HCT116 (cell line): Measurements from ENCODE around the gene MOCS1. TPM values are rescaled to one million over a fixed set of nuclear protein-coding genes. Genes with fewer than 3 reads are reported as not detected.

Experiments used
- ATAC-seq: fragments of 200-7000 bp; cut with Tn5 transposase; 2 replicates; pipeline ENCODE4 v1.9.1; 2020; ENCODE audit warnings: mild to moderate bottlenecking, moderate library complexity
- BruUV-seq: library from RNA; stranded (reverse); fragments of 400-500 nt; replicated peaks from 2 replicates; lab custom pipeline; 2021; lab: Mats Ljungman, UMichigan
- CTCF ChIA-PET: fragments of 300-600 bp; sonication (Branson Sonifier 250); formaldehyde crosslinking; loops from one replicate; lab custom pipeline; 2021; ENCODE audit warnings: antibody characterized with exemption; lab: Charles Lee
- POLR2A ChIA-PET: fragments of 300-600, 350-600 bp; sonication (Branson Sonifier 250); formaldehyde crosslinking; loops from one replicate; lab custom pipeline; 2021; ENCODE audit warnings: antibody characterized with exemption; lab: Charles Lee
- RAD21 ChIA-PET, 2 experiments: fragments of 300-600 bp; sonication (Branson Sonifier 250); formaldehyde crosslinking; loops; one replicate each; lab custom pipeline; 2023; ENCODE audit warnings: low total read pairs in 2 of 2; ENCODE audit not compliant: uncharacterized antibody in 2 of 2, unreplicated experiment in 2 of 2, low non-redundant PET in 1 of 2; lab: Charles Lee
- DNase-seq: peaks from one replicate; pipeline ENCODE4 v3.0.0-alpha.2; 2010; ENCODE audit warnings: low read depth, low spot score
- H2AFZ ChIP-seq: fragments of 200-600 bp; shearing (Covaris generic), sonication (generic); 2 replicates; pipeline ENCODE4 v1.6.1; 2017; ENCODE audit warnings: low read depth, mixed run types, mixed read lengths, antibody characterized with exemption, low read length; ENCODE audit not compliant: poor library complexity, severe bottlenecking
- H3K27ac ChIP-seq: 2 replicates; pipeline ENCODE4 v1.5.1; 2012; ENCODE audit warnings: low read depth, low read length
- H3K27me3 ChIP-seq: fragments of 200-600 bp; sonication (generic); 2 replicates; pipeline ENCODE4 v1.6.1; 2016; ENCODE audit warnings: mixed run types, low read length, mixed read lengths; ENCODE audit not compliant: insufficient read depth
- H3K36me3 ChIP-seq, 2 experiments: fragments of 200-500 bp in 1 of 2; fragments of 200-600 bp in 1 of 2; sonication (Bioruptor generic) in 1 of 2; sonication (generic) in 1 of 2; 2 replicates each; pipeline versions ENCODE4 v1.5.1 to v1.6.1; 2014 to 2016; ENCODE audit warnings: low read length in 2 of 2, inconsistent platforms in 1 of 2, mixed read lengths in 1 of 2, mixed run types in 1 of 2; ENCODE audit not compliant: insufficient read depth in 2 of 2, control insufficient read depth in 1 of 2
- H3K4me1 ChIP-seq, 2 experiments: fragments of 200-600 bp in 1 of 2; sonication (generic) in 1 of 2; 2 replicates each; pipeline versions ENCODE4 v1.5.1 to v1.6.1; 2012 to 2017; ENCODE audit warnings: low read length in 2 of 2, inconsistent platforms in 1 of 2, mild to moderate bottlenecking in 1 of 2, mixed read lengths in 1 of 2, mixed run types in 1 of 2, moderate library complexity in 1 of 2; ENCODE audit not compliant: insufficient read depth in 2 of 2, control insufficient read depth in 1 of 2
- H3K4me2 ChIP-seq: fragments of 200-600 bp; sonication (generic); 2 replicates; pipeline ENCODE4 v1.6.1; 2017; ENCODE audit warnings: mixed run types, low read length, mixed read lengths
- H3K4me3 ChIP-seq, 2 experiments: fragments of 200-600 bp in 1 of 2; sonication (generic) in 1 of 2; replicated peaks in 1 of 2; 2 replicates each; pipeline ENCODE4 v1.5.1; 2011 to 2016; ENCODE audit warnings: low read length in 2 of 2, control low read depth in 1 of 2, low read depth in 1 of 2, mild to moderate bottlenecking in 1 of 2, mixed read lengths in 1 of 2, mixed run types in 1 of 2
- H3K79me2 ChIP-seq: fragments of 200-600 bp; sonication (generic); 2 replicates; pipeline ENCODE4 v1.6.1; 2017; ENCODE audit warnings: mild to moderate bottlenecking, mixed run types, low read length, moderate library complexity, mixed read lengths; ENCODE audit not compliant: insufficient read depth
- H3K9ac ChIP-seq: fragments of 200-600 bp; sonication (generic); 2 replicates; pipeline ENCODE4 v1.6.1; 2016; ENCODE audit warnings: low read length, mixed read lengths
- H3K9me2 ChIP-seq: fragments of 200-600 bp; sonication (generic), shearing (Covaris generic); 2 replicates; pipeline ENCODE4 v1.6.1; 2017; ENCODE audit warnings: mixed run types, mild to moderate bottlenecking, moderate library complexity; ENCODE audit not compliant: insufficient read depth
- H3K9me3 ChIP-seq, 2 experiments: fragments of 200-500 bp in 1 of 2; fragments of 200-600 bp in 1 of 2; sonication (Bioruptor generic) in 1 of 2; sonication (generic) in 1 of 2; 2 replicates each; pipeline ENCODE4 v1.6.1; 2014 to 2017; ENCODE audit warnings: low read length in 2 of 2, mixed read lengths in 2 of 2, inconsistent platforms in 1 of 2, low read depth in 1 of 2, mild to moderate bottlenecking in 1 of 2, mixed run types in 1 of 2, moderate library complexity in 1 of 2; ENCODE audit not compliant: control insufficient read depth in 1 of 2, insufficient read depth in 1 of 2
- H4K20me1 ChIP-seq: fragments of 200-600 bp; sonication (generic), shearing (Covaris generic); 2 replicates; pipeline ENCODE4 v1.6.1; 2017; ENCODE audit warnings: mixed run types, mild to moderate bottlenecking, moderate library complexity; ENCODE audit not compliant: insufficient read depth
- CBX3 ChIP-seq: IDR thresholded peaks from 2 replicates; pipeline ENCODE4 v1.6.1; 2012; ENCODE audit warnings: low read depth
- CEBPB ChIP-seq: IDR thresholded peaks from 2 replicates; pipeline ENCODE4 v1.6.1; 2012; ENCODE audit warnings: low read depth
- EGR1 ChIP-seq: IDR thresholded peaks from 2 replicates; pipeline ENCODE4 v1.6.1; 2012; ENCODE audit warnings: low read depth
- TCF7L2 ChIP-seq: IDR thresholded peaks from 2 replicates; pipeline ENCODE4 v1.7.0; 2011; ENCODE audit warnings: borderline replicate concordance, inconsistent platforms; ENCODE audit not compliant: insufficient read depth, insufficient read length; ENCODE audit errors: extremely low read depth
- ZFX ChIP-seq: fragments of 450-650 bp; IDR thresholded peaks from 2 replicates; pipeline ENCODE4 v1.6.1; 2017
- intact Hi-C: fragments of 100-400 bp; cut with micrococcal nuclease; formaldehyde crosslinking; loops from 2 replicates; pipeline ENCODE4 v1.10.0; 2022
- total RNA-seq: library from RNA; stranded (reverse); gene quantifications from one replicate; pipeline ENCODE4 v1.2.1, GENCODE V29; 2021; ENCODE audit not compliant: unreplicated experiment
- TF ChIP-seq, protein P1 (sequence below): IDR thresholded peaks from 2 replicates; pipeline ENCODE4 v1.6.1; 2012; ENCODE audit warnings: low read depth
- TF ChIP-seq, protein P2 (sequence below): IDR thresholded peaks from 2 replicates; pipeline ENCODE4 v1.6.1; 2011; ENCODE audit warnings: mild to moderate bottlenecking, low read length, moderate library complexity; ENCODE audit not compliant: insufficient replicate concordance; ENCODE audit errors: extremely low read depth
- TF ChIP-seq, protein P3 (sequence below), 3 experiments: fragments of 200-600 bp in 1 of 3; sonication (generic) in 1 of 3; IDR thresholded peaks in 2 of 3; conservative IDR thresholded peaks in 1 of 3; 2 replicates each; pipeline ENCODE4 v1.5.1; 2012 to 2017; ENCODE audit warnings: low read depth in 2 of 3, low read length in 2 of 3, antibody characterized with exemption in 1 of 3, borderline replicate concordance in 1 of 3, control low read depth in 1 of 3, mild to moderate bottlenecking in 1 of 3, mixed read lengths in 1 of 3, mixed run types in 1 of 3, moderate library complexity in 1 of 3; ENCODE audit not compliant: insufficient read depth in 1 of 3

The MOCS1 gene
- total RNA-seq, 1 experiment from 2014 or later = 9.3 TPM

DNA sequence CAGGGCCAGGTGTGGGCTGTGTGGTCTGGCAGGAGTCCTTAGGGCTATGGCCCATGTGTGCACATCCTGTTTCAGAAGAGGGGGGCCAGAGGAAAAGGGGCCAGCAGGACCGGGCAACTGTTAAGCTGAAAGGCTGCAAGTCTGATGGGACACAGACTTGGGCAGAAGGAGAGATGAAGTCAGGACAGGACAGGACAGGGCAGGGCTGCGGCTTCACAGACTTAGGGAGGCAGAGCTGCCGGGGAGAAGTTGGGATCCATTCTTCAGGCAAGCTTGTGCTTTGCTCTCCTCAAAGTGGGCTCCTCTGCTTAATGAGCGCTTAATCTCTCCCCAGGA lies 28.7 kb downstream of the MOCS1 start (continued):
- TF ChIP-seq, protein P1, sequence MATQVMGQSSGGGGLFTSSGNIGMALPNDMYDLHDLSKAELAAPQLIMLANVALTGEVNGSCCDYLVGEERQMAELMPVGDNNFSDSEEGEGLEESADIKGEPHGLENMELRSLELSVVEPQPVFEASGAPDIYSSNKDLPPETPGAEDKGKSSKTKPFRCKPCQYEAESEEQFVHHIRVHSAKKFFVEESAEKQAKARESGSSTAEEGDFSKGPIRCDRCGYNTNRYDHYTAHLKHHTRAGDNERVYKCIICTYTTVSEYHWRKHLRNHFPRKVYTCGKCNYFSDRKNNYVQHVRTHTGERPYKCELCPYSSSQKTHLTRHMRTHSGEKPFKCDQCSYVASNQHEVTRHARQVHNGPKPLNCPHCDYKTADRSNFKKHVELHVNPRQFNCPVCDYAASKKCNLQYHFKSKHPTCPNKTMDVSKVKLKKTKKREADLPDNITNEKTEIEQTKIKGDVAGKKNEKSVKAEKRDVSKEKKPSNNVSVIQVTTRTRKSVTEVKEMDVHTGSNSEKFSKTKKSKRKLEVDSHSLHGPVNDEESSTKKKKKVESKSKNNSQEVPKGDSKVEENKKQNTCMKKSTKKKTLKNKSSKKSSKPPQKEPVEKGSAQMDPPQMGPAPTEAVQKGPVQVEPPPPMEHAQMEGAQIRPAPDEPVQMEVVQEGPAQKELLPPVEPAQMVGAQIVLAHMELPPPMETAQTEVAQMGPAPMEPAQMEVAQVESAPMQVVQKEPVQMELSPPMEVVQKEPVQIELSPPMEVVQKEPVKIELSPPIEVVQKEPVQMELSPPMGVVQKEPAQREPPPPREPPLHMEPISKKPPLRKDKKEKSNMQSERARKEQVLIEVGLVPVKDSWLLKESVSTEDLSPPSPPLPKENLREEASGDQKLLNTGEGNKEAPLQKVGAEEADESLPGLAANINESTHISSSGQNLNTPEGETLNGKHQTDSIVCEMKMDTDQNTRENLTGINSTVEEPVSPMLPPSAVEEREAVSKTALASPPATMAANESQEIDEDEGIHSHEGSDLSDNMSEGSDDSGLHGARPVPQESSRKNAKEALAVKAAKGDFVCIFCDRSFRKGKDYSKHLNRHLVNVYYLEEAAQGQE = no peak
- TF ChIP-seq ZFX = no peak
- no peak for TF ChIP-seq CBX3
- no peak for TF ChIP-seq EGR1

DNA sequence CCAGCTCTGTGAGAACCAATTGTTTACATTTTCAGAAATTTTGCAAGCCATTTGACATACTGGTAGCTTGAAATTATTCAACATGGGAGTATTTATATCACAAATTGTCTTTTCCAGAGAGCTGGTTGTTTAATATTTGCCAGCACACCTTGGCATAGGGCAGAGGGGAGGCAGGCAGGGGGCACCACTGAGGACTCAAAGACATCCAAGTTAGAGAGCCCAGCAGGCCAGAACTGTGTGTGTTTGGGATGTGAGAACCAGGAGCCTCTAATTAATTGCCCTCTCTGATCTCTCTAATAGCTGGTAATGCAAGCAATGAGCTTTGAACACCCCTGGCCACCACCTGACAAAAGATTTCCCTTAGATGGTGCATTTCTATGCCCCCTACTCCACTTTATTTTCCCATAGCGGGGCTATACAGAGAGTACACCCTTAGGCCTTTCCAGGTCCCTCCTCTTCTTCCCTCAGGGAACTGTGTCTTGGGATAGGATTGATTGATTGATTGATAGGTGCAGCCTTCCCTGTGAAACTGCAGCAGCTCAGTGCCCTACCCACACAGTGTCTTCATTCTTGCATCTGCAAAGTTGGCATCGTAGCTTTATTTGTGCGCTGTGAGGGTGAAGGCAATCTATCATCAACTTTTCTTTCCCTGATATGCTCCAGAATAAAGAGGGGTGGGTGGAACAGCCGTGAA lies 29.2 kb downstream of the MOCS1 start:
- no peak overlapping the region for H3K9ac ChIP-seq
- no peaks in the 10 kb centered on the region for H4K20me1 ChIP-seq
- TF ChIP-seq, protein P2, sequence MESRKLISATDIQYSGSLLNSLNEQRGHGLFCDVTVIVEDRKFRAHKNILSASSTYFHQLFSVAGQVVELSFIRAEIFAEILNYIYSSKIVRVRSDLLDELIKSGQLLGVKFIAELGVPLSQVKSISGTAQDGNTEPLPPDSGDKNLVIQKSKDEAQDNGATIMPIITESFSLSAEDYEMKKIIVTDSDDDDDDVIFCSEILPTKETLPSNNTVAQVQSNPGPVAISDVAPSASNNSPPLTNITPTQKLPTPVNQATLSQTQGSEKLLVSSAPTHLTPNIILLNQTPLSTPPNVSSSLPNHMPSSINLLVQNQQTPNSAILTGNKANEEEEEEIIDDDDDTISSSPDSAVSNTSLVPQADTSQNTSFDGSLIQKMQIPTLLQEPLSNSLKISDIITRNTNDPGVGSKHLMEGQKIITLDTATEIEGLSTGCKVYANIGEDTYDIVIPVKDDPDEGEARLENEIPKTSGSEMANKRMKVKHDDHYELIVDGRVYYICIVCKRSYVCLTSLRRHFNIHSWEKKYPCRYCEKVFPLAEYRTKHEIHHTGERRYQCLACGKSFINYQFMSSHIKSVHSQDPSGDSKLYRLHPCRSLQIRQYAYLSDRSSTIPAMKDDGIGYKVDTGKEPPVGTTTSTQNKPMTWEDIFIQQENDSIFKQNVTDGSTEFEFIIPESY = no peak
- TF ChIP-seq CEBPB (no peak), TCF7L2 (no peak)
- TF ChIP-seq, protein P3, sequence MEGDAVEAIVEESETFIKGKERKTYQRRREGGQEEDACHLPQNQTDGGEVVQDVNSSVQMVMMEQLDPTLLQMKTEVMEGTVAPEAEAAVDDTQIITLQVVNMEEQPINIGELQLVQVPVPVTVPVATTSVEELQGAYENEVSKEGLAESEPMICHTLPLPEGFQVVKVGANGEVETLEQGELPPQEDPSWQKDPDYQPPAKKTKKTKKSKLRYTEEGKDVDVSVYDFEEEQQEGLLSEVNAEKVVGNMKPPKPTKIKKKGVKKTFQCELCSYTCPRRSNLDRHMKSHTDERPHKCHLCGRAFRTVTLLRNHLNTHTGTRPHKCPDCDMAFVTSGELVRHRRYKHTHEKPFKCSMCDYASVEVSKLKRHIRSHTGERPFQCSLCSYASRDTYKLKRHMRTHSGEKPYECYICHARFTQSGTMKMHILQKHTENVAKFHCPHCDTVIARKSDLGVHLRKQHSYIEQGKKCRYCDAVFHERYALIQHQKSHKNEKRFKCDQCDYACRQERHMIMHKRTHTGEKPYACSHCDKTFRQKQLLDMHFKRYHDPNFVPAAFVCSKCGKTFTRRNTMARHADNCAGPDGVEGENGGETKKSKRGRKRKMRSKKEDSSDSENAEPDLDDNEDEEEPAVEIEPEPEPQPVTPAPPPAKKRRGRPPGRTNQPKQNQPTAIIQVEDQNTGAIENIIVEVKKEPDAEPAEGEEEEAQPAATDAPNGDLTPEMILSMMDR (IDR thresholded peaks at IDR 0.05 in 2 of 3, conservative IDR thresholded peaks at IDR 0.05 in 1 of 3; ENCODE audit: borderline replicate concordance in 1 of 3, insufficient read depth in 1 of 3, low read depth in 2 of 3, low read length in 2 of 3) = no peak
- no peak overlapping the region for H2AFZ ChIP-seq
- H3K4me3 ChIP-seq = no peak overlapping the region
- no peaks in the 10 kb centered on the region for H3K9me2 ChIP-seq
- H3K27ac ChIP-seq = no peak overlapping the region
- no peaks in the 10 kb centered on the region for H3K36me3 ChIP-seq
- intact Hi-C loops = no loop called here
- BruUV-seq = no TSS peak
- H3K9me3 ChIP-seq = no peaks in the 10 kb centered on the region
- no peaks in the 10 kb centered on the region for H3K79me2 ChIP-seq
- DNase-seq = no peak
- ChIA-PET CTCF (no interaction called here), RAD21 (no interaction called here), POLR2A (no interaction called here)
- no peak overlapping the region for H3K4me2 ChIP-seq
- ATAC-seq = no peak
- peaks cover 4% of the 10 kb centered on the region; the same call in 1 of the 2 replicates for H3K27me3 ChIP-seq
- H3K4me1 ChIP-seq = no peaks in the 10 kb centered on the region
